GM23248 (cell line): ENCODE data around the gene MPND. TPM values are rescaled to one million over a fixed set of nuclear protein-coding genes. Genes with fewer than 3 reads are reported as not detected.

Experiments used
- DNase-seq: peaks from one replicate; pipeline ENCODE4 v3.0.0-alpha.2; 2015
- H2AFZ ChIP-seq: fragments of 200-600 bp; sonication (generic); 2 replicates; pipeline ENCODE4 v1.6.1; 2016; ENCODE audit warnings: antibody characterized with exemption
- H3F3A ChIP-seq: fragments of 200-600 bp; sonication (generic); 2 replicates; pipeline ENCODE4 v1.6.1; 2016; ENCODE audit warnings: mild to moderate bottlenecking, antibody characterized with exemption, mixed run types; ENCODE audit not compliant: insufficient read depth
- H3K27ac ChIP-seq: fragments of 200-600 bp; sonication (generic); 2 replicates; pipeline ENCODE4 v1.5.1; 2016; ENCODE audit warnings: mild to moderate bottlenecking
- H3K27me3 ChIP-seq: fragments of 200-600 bp; sonication (generic); replicated peaks from 2 replicates; pipeline ENCODE4 v1.6.1; 2016; ENCODE audit warnings: mild to moderate bottlenecking; ENCODE audit not compliant: insufficient read depth
- H3K36me3 ChIP-seq: fragments of 200-600 bp; sonication (generic); 2 replicates; pipeline ENCODE4 v1.6.1; 2016; ENCODE audit warnings: low read depth, mild to moderate bottlenecking
- H3K4me1 ChIP-seq: fragments of 200-600 bp; sonication (generic); 2 replicates; pipeline ENCODE4 v1.6.1; 2016; ENCODE audit warnings: mild to moderate bottlenecking; ENCODE audit not compliant: insufficient read depth
- H3K4me2 ChIP-seq: fragments of 200-600 bp; sonication (generic); one replicate; pipeline ENCODE4 v1.6.1; 2016; ENCODE audit warnings: mild to moderate bottlenecking; ENCODE audit not compliant: unreplicated experiment
- H3K4me3 ChIP-seq: fragments of 200-600 bp; sonication (generic); 2 replicates; pipeline ENCODE4 v1.5.1; 2016; ENCODE audit warnings: mild to moderate bottlenecking
- H3K79me2 ChIP-seq: fragments of 200-600 bp; sonication (generic); 2 replicates; pipeline ENCODE4 v1.6.1; 2016; ENCODE audit warnings: mild to moderate bottlenecking; ENCODE audit not compliant: insufficient read depth
- H3K9ac ChIP-seq: fragments of 200-600 bp; sonication (generic); 2 replicates; pipeline ENCODE4 v1.6.1; 2016; ENCODE audit warnings: mild to moderate bottlenecking
- H3K9me2 ChIP-seq: fragments of 200-600 bp; sonication (generic); 2 replicates; pipeline ENCODE4 v1.6.1; 2016; ENCODE audit warnings: mixed run types, mild to moderate bottlenecking, moderate library complexity; ENCODE audit not compliant: insufficient read depth
- H3K9me3 ChIP-seq: fragments of 200-600 bp; sonication (generic); one replicate; pipeline ENCODE4 v1.6.1; 2017; ENCODE audit warnings: low read depth
- H4K20me1 ChIP-seq: fragments of 200-600 bp; sonication (generic); 2 replicates; pipeline ENCODE4 v1.6.0; 2016; ENCODE audit not compliant: insufficient read depth
- EZH2 ChIP-seq: fragments of 200-600 bp; sonication (generic); IDR thresholded peaks from 2 replicates; pipeline ENCODE4 v1.6.1; 2018; ENCODE audit warnings: antibody characterized with exemption, mild to moderate bottlenecking; ENCODE audit not compliant: insufficient read depth, poor library complexity, severe bottlenecking
- EZH2phosphoT487 ChIP-seq: fragments of 200-600 bp; sonication (generic); IDR thresholded peaks from 2 replicates; pipeline ENCODE4 v1.6.1; 2018; ENCODE audit warnings: antibody characterized with exemption, moderate library complexity, mild to moderate bottlenecking, low read depth; ENCODE audit not compliant: insufficient read depth
- WGBS, 2 experiments: methylation state at CpG; one replicate each; pipeline ENCODE4 v1.1.6; 2015 to 2017; ENCODE audit warnings: low lambda C conversion rate in 2 of 2, low coverage in 1 of 2; ENCODE audit errors: missing lambda C conversion rate in 2 of 2; 5-methylcytosine and 5-hydroxymethylcytosine counted together
- in situ Hi-C: fragments of 300-500 bp; cut with MboI; formaldehyde crosslinking; loops from 2 replicates; pipeline ENCODE4 v1.15.0; 2020
- polyA plus RNA-seq: library from polyadenylated mRNA; unstranded; fragments of >200 nt; fragmentation: Nextera tagmentation; extraction: Ambion mirVana; gene quantifications from 2 replicates; pipeline ENCODE4 v1.2.1, GENCODE V29; 2016
- total RNA-seq: library from RNA; depleted of rRNA; stranded (reverse); fragments of >200 nt; shearing (Covaris generic); gene quantifications from 2 replicates; pipeline ENCODE4 v1.2.3, GENCODE V29; 2014

MPND gene
- total and polyA plus RNA-seq, 2 experiments from 2014 or later: 3.0 to 8.4 TPM

- Histone ChIP-seq H2AFZ (no peak overlapping the region), H4K20me1 (no peaks in the 10 kb centered on the region), H3K4me1 (peaks cover 86% of the 10 kb centered on the region), H3K79me2 (peaks cover 88% of the 10 kb centered on the region), H3K9me2 (no peaks in the 10 kb centered on the region), H3K9ac (peak overlapping the region; percentile 86), H3F3A (peaks cover 51% of the 10 kb centered on the region), H3K4me3 (no peak overlapping the region), H3K36me3 (no peaks in the 10 kb centered on the region), H3K27me3 (no peaks in the 10 kb centered on the region), H3K4me2 (peak overlapping the region; percentile 38), H3K27ac (peak overlapping the region; percentile 97), H3K9me3 (no peaks in the 10 kb centered on the region)
- in situ Hi-C loops: no loop called here
- TF ChIP-seq EZH2 (no peak), EZH2phosphoT487 (no peak)
- 59 to 62% methylated on average over 8 of the region's 8 CpGs for WGBS, 2 experiments
- DNase-seq: no peak
These were observed 29.6 kb downstream of the MPND start for GRCh38 chr19:4373013-4373367.

- H3K79me2 ChIP-seq: peaks cover 88% of the 10 kb centered on the region
- H3K9ac ChIP-seq: peak overlapping the region; percentile 86
- peaks cover 78% of the 10 kb centered on the region for H3K4me1 ChIP-seq
- H3K4me3 ChIP-seq: peak overlapping the region; percentile 13
- H3F3A ChIP-seq: peaks cover 51% of the 10 kb centered on the region
- H3K9me3 ChIP-seq: no peaks in the 10 kb centered on the region
- H4K20me1 ChIP-seq: no peaks in the 10 kb centered on the region; the same call in 1 of the 2 replicates
- H3K36me3 ChIP-seq: no peaks in the 10 kb centered on the region
- 6 to 9% methylated on average over 23 to 25 of the region's 25 CpGs for WGBS, 2 experiments
- peak overlapping the region; percentile 97 for H3K27ac ChIP-seq
- in situ Hi-C loops: no loop called here
- no peak for TF ChIP-seq EZH2
- no peak for TF ChIP-seq EZH2phosphoT487
- no peaks in the 10 kb centered on the region for H3K27me3 ChIP-seq
- no peak overlapping the region for H2AFZ ChIP-seq
- peak; percentile 74 for DNase-seq
- no peaks in the 10 kb centered on the region for H3K9me2 ChIP-seq
- H3K4me2 ChIP-seq: peak overlapping the region; percentile 38
These were observed 30.5 kb downstream of the MPND start for GRCh38 chr19:4373601-4374497.

- Histone ChIP-seq H3K4me2 (peak overlapping the region; percentile 57), H3K79me2 (peaks cover 88% of the 10 kb centered on the region), H3F3A (peaks cover 51% of the 10 kb centered on the region), H3K27me3 (no peaks in the 10 kb centered on the region), H3K4me1 (peaks cover 70% of the 10 kb centered on the region), H4K20me1 (no peaks in the 10 kb centered on the region; the same call in 1 of the 2 replicates), H3K9ac (peak overlapping the region; percentile 86), H3K36me3 (no peaks in the 10 kb centered on the region), H3K9me2 (no peaks in the 10 kb centered on the region), H2AFZ (no peak overlapping the region), H3K27ac (peak overlapping the region; percentile 97), H3K4me3 (peak overlapping the region; percentile 13), H3K9me3 (no peaks in the 10 kb centered on the region)
- in situ Hi-C loops: no loop called here
- WGBS, 2 experiments: 1 to 2% methylated on average over 22 to 24 of the region's 27 CpGs
- peak; percentile 96 for DNase-seq
- TF ChIP-seq EZH2 (no peak), EZH2phosphoT487 (no peak)
These were observed 31.3 kb downstream of the MPND start for GRCh38 chr19:4374498-4375163.

GRCh38 chr19:4375164-4376027 lies 32.0 kb downstream of the MPND start:
- Histone ChIP-seq H3K27me3 (no peaks in the 10 kb centered on the region), H3K36me3 (no peaks in the 10 kb centered on the region), H3K4me1 (peaks cover 67% of the 10 kb centered on the region), H3K9ac (peak overlapping the region; percentile 86), H3K79me2 (peaks cover 88% of the 10 kb centered on the region), H3K9me2 (no peaks in the 10 kb centered on the region), H4K20me1 (no peaks in the 10 kb centered on the region; the same call in 1 of the 2 replicates), H3K27ac (peak overlapping the region; percentile 97), H3K4me3 (peak overlapping the region; percentile 6; the same call in 1 of the 2 replicates), H3K4me2 (peak overlapping the region; percentile 57), H3F3A (peaks cover 51% of the 10 kb centered on the region), H2AFZ (no peak overlapping the region), H3K9me3 (no peaks in the 10 kb centered on the region)
- peak; percentile 87 for DNase-seq
- 12 to 15% methylated on average over 16 of the region's 16 CpGs for WGBS, 2 experiments
- TF ChIP-seq EZH2 (no peak), EZH2phosphoT487 (no peak)
- in situ Hi-C loops: no loop called here
